HEK293 (cell line): ENCODE measurements around the gene C2CD5.

Source experiments
- CTCF ChIA-PET: fragments of 350-600 bp; formaldehyde crosslinking; extraction: SDS; loops from one replicate; lab custom pipeline; 2021; ENCODE audit warnings: antibody characterized with exemption; lab: Yijun Ruan, JAX
- POLR2A ChIA-PET: fragments of 300-600 bp; formaldehyde crosslinking; extraction: SDS; loops from one replicate; lab custom pipeline; 2020; ENCODE audit warnings: antibody characterized with exemption, inconsistent platforms; lab: Yijun Ruan, JAX
- H3K27ac ChIP-seq: fragments of 200-500 bp; sonication (Bioruptor generic); 2 replicates; pipeline ENCODE4 v1.5.1; 2014; ENCODE audit warnings: low read depth, low read length, control low read depth, inconsistent platforms; ENCODE audit errors: extremely low read depth
- H3K36me3 ChIP-seq, 2 experiments: fragments of 200-500 bp in 1 of 2; sonication (Bioruptor generic) in 1 of 2; 1 replicate in 1 of 2; 2 replicates in 1 of 2; pipeline ENCODE4 v1.5.1; 2014 to 2017; ENCODE audit warnings: inconsistent platforms in 2 of 2, low read length in 2 of 2; ENCODE audit not compliant: control insufficient read depth in 2 of 2, insufficient read depth in 1 of 2
- H3K4me1 ChIP-seq: fragments of 200-500 bp; sonication (Bioruptor generic); 2 replicates; pipeline ENCODE4 v1.5.1; 2014; ENCODE audit warnings: mild to moderate bottlenecking, low read length, inconsistent platforms; ENCODE audit not compliant: control insufficient read depth, insufficient read depth
- H3K4me3 ChIP-seq: 2 replicates; pipeline ENCODE4 v1.5.1; 2011; ENCODE audit warnings: low read depth, mild to moderate bottlenecking, control low read depth, low read length, moderate library complexity
- H3K9me3 ChIP-seq: fragments of 200-500 bp; sonication (Bioruptor generic); 2 replicates; pipeline ENCODE4 v1.5.1; 2014; ENCODE audit warnings: low read depth, low read length, inconsistent platforms; ENCODE audit not compliant: control insufficient read depth, insufficient read depth
- KLF16 ChIP-seq: fragments of 450-650 bp; formaldehyde crosslinking; IDR thresholded peaks from 2 replicates; pipeline ENCODE4 v1.5.1; 2017; ENCODE audit warnings: missing biosample characterization, missing genetic modification characterization
- KLF9 ChIP-seq: fragments of 450-650 bp; formaldehyde crosslinking; IDR thresholded peaks from 2 replicates; pipeline ENCODE4 v1.5.1; 2016; ENCODE audit warnings: missing biosample characterization, missing genetic modification characterization, low read depth
- PRDM1 ChIP-seq: fragments of 450-650 bp; formaldehyde crosslinking; IDR thresholded peaks from 2 replicates; pipeline ENCODE4; 2016; ENCODE audit warnings: missing biosample characterization, missing genetic modification characterization
- PRDM2 ChIP-seq: fragments of 450-650 bp; formaldehyde crosslinking; IDR thresholded peaks from 2 replicates; pipeline ENCODE4 v1.5.1; 2016; ENCODE audit warnings: missing biosample characterization, missing genetic modification characterization, borderline replicate concordance
- PRDM4 ChIP-seq: fragments of 450-650 bp; formaldehyde crosslinking; IDR thresholded peaks from 2 replicates; pipeline ENCODE4 v1.5.1; 2017; ENCODE audit warnings: missing biosample characterization, missing genetic modification characterization
- SETDB1 ChIP-seq: IDR thresholded peaks from one replicate; pipeline ENCODE4 v1.6.1; 2017; ENCODE audit warnings: mild to moderate bottlenecking, low read length, moderate library complexity, mixed read lengths; ENCODE audit not compliant: insufficient read length
- ZNF10 ChIP-seq: fragments of 450-650 bp; formaldehyde crosslinking; IDR thresholded peaks from 2 replicates; pipeline ENCODE4 v1.5.1; 2017; ENCODE audit warnings: missing biosample characterization, missing genetic modification characterization
- ZNF18 ChIP-seq: fragments of 450-650 bp; formaldehyde crosslinking; IDR thresholded peaks from 2 replicates; pipeline ENCODE4 v1.5.1; 2016; ENCODE audit warnings: missing biosample characterization, missing genetic modification characterization
- ZNF202 ChIP-seq: fragments of 450-650 bp; formaldehyde crosslinking; IDR thresholded peaks from 2 replicates; pipeline ENCODE4 v1.5.1; 2016; ENCODE audit warnings: missing biosample characterization, missing genetic modification characterization, borderline replicate concordance
- ZNF248 ChIP-seq: fragments of 450-650 bp; formaldehyde crosslinking; IDR thresholded peaks from 2 replicates; pipeline ENCODE4 v1.5.1; 2017; ENCODE audit warnings: missing biosample characterization, missing genetic modification characterization
- ZNF274 ChIP-seq, 2 experiments: fragments of 200-500 bp in 1 of 2; fragments of 450-650 bp in 1 of 2; sonication (Bioruptor generic) in 1 of 2; formaldehyde crosslinking in 1 of 2; IDR thresholded peaks; 2 replicates each; pipeline versions ENCODE4 v1.5.1 to v1.6.1; 2014 to 2016; ENCODE audit warnings: borderline replicate concordance in 1 of 2, inconsistent platforms in 1 of 2, low read length in 1 of 2, missing biosample characterization in 1 of 2, missing genetic modification characterization in 1 of 2
- ZNF302 ChIP-seq: fragments of 450-650 bp; formaldehyde crosslinking; IDR thresholded peaks from 2 replicates; pipeline ENCODE4 v1.5.1; 2016; ENCODE audit warnings: missing biosample characterization, missing genetic modification characterization, low read depth
- ZNF341 ChIP-seq: fragments of 450-650 bp; formaldehyde crosslinking; IDR thresholded peaks from 2 replicates; pipeline ENCODE4; 2016; ENCODE audit warnings: low read depth, missing biosample characterization, missing genetic modification characterization
- ZNF366 ChIP-seq: fragments of 450-650 bp; formaldehyde crosslinking; conservative IDR thresholded peaks from 2 replicates; pipeline ENCODE4 v1.5.1; 2016; ENCODE audit warnings: missing biosample characterization, missing genetic modification characterization
- ZNF544 ChIP-seq: fragments of 450-650 bp; formaldehyde crosslinking; IDR thresholded peaks from 2 replicates; pipeline ENCODE4 v1.5.0; 2017; ENCODE audit warnings: missing biosample characterization, missing genetic modification characterization
- ZNF560 ChIP-seq: fragments of 450-650 bp; formaldehyde crosslinking; IDR thresholded peaks from 2 replicates; pipeline ENCODE4 v1.5.1; 2017; ENCODE audit warnings: missing biosample characterization, missing genetic modification characterization, borderline replicate concordance
- ZNF777 ChIP-seq: fragments of 450-650 bp; formaldehyde crosslinking; IDR thresholded peaks from 2 replicates; pipeline ENCODE4 v1.5.1; 2017; ENCODE audit warnings: missing biosample characterization, missing genetic modification characterization, borderline replicate concordance
- ZNF843 ChIP-seq: fragments of 450-650 bp; formaldehyde crosslinking; IDR thresholded peaks from 2 replicates; pipeline ENCODE4 v1.5.1; 2016; ENCODE audit warnings: missing biosample characterization, missing genetic modification characterization
- TF ChIP-seq, protein P1 (sequence below): fragments of 450-650 bp; formaldehyde crosslinking; IDR thresholded peaks from 2 replicates; pipeline ENCODE4 v1.5.1; 2016; ENCODE audit warnings: missing biosample characterization, missing genetic modification characterization

The C2CD5 gene

DNA sequence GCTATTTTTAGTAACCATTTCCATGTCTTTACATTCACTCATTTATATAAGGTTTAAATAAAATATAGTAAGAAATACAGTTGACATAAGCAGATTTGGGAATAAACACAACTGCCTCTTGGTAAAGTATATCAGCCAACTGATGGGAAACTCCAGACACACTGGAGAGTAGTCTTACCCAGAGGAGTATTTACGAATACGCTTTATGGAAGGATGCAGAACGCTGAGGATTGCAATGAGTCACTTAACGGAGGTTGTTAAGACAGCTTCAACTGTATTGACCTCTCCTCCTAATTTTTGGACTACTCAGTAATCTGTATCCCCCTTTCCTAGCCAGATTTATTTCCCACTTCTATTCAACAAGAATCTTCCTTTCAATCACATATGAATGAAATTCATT is 6.0 kb downstream of the C2CD5 start (continued):
- TF ChIP-seq, protein P1, sequence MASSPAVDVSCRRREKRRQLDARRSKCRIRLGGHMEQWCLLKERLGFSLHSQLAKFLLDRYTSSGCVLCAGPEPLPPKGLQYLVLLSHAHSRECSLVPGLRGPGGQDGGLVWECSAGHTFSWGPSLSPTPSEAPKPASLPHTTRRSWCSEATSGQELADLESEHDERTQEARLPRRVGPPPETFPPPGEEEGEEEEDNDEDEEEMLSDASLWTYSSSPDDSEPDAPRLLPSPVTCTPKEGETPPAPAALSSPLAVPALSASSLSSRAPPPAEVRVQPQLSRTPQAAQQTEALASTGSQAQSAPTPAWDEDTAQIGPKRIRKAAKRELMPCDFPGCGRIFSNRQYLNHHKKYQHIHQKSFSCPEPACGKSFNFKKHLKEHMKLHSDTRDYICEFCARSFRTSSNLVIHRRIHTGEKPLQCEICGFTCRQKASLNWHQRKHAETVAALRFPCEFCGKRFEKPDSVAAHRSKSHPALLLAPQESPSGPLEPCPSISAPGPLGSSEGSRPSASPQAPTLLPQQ: no peak
- TF ChIP-seq PRDM1 (tag by site-specific recombination) (no peak), ZNF302 (tag by site-specific recombination) (no peak)

DNA sequence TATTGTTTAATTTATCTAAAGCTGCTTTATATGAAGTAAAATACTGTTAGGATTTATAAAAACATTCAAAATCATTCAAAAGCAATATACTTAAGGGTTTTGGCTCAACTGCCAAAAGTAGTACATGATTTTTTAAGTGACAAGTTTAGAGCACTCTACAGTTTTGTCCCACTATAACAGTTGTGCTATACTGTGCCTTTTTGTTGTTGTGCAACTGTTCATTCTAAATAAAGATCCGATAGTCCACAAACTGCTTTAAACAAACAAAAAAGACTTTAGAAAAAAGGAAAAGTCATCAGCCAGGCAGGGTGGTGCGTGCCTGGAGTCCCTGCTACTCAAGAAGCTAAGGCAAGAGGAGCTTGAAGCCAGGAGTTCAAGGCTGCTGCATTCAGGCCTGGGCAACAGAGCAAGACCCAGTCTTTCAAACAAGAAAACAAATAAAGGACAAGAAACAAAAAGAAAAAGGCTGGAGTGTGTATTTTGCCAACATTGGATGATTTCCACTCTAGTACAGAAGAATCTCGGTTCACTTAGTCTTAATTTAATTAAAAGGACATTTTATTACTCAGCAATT is 7.3 kb downstream of the C2CD5 start:
- POLR2A ChIA-PET: no interaction called here
- Histone ChIP-seq H3K36me3 (peaks cover 31 to 40% of the 10 kb centered on the region in 2 experiments), H3K27ac (no peak overlapping the region), H3K4me1 (0 out of 2 replicates have a peak, but pooled peaks cover 2% of the 10 kb centered on the region), H3K4me3 (no peak overlapping the region), H3K9me3 (no peaks in the 10 kb centered on the region)
- CTCF ChIA-PET: no interaction called here
- no peak for TF ChIP-seq ZNF544 (tag by site-specific recombination)
- no peak for TF ChIP-seq ZNF341
- no peak for TF ChIP-seq KLF16 (tag by site-specific recombination)
- no peak for TF ChIP-seq ZNF202 (tag by site-specific recombination)
- no peak for TF ChIP-seq KLF9 (tag by site-specific recombination)
- no peak for TF ChIP-seq ZNF18 (tag by site-specific recombination)
- no peak for TF ChIP-seq ZNF843 (tag by site-specific recombination)
- no peak for TF ChIP-seq ZNF777 (tag by site-specific recombination)
- no peak for TF ChIP-seq ZNF274 (IDR thresholded peaks at IDR 0.05; ENCODE audit: low read length)
- TF ChIP-seq ZNF274 (tag by site-specific recombination; IDR thresholded peaks at IDR 0.05; ENCODE audit: borderline replicate concordance): no peak

DNA sequence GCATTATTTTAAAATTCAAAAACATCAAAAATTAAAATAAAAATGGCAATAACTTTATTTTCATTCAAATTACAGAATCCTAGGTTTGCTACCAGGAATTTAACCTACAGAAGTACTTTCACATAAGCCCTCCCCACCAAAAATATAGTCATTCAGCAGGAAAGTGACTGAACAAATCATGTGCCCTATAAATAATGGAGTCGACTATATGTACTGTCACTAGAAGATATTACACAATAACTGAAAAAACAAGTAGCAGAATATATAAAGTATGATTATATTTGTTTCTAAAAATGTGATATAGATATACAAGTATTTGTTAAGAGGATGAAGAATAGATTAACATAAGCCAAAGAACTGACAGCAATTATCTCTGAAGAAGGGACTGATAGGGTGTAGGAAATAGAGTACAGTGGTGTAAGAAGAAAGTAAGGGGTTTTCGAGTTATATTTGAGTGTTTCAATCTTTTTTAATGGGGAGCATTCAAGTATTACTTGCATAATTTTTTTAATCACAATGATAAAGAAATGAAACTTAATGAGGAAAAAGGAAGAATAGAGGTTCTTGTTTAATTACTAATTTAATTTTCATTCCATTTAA is 7.9 kb downstream of the C2CD5 start:
- H3K36me3 ChIP-seq: peaks cover 35 to 46% of the 10 kb centered on the region in 2 experiments
- H3K27ac ChIP-seq: no peak overlapping the region
- no peaks in the 10 kb centered on the region for H3K9me3 ChIP-seq
- H3K4me1 ChIP-seq: 0 out of 2 replicates have a peak, but pooled peaks cover 2% of the 10 kb centered on the region
- H3K4me3 ChIP-seq: no peak overlapping the region
- CTCF ChIA-PET: interaction anchor here (0.7 kb wide), 1 partner anchor 11 kb away, joined by 3 read pairs; no protein-coding TSS in a partner anchor
- POLR2A ChIA-PET: no interaction called here
- TF ChIP-seq KLF9 (tag by site-specific recombination) (no peak), ZNF248 (tag by site-specific recombination) (no peak), ZNF560 (tag by site-specific recombination) (no peak), PRDM2 (tag by site-specific recombination) (no peak), PRDM4 (no peak), ZNF366 (tag by site-specific recombination) (no peak), ZNF10 (tag by site-specific recombination) (no peak), SETDB1 (no peak)
